ENCODE results near the gene SMIM45.

Gene SMIM45

GRCh38 chr22:41905411-41906202, 46.3 kb upstream of the SMIM45 start:
- TF ChIP-seq EZH2 (IDR thresholded peaks at IDR 0.05; ENCODE audit: borderline replicate concordance, low read depth, low read length, severe bottlenecking) (no peak), CTCF (IDR thresholded peaks at IDR 0.05; ENCODE audit: borderline replicate concordance, extremely low read depth, low read length, poor library complexity, severe bottlenecking) (peak; percentile 1)
- H3K27ac ChIP-seq (ENCODE audit: low read length): no peak overlapping the region
- H3K4me2 ChIP-seq (ENCODE audit: insufficient read depth, low read length): no peak overlapping the region
- H3K4me1 ChIP-seq (ENCODE audit: insufficient read depth, low read length): no peaks in the 10 kb centered on the region
- peaks cover 47% of the 10 kb centered on the region for H4K20me1 ChIP-seq (ENCODE audit: insufficient read depth, low read length)
- no peak overlapping the region for H3K4me3 ChIP-seq (ENCODE audit: low read depth in 1 of 2, low read length in 2 of 2)
- H3K79me2 ChIP-seq (ENCODE audit: insufficient read depth, low read length): no peaks in the 10 kb centered on the region
- no peak overlapping the region for H2AFZ ChIP-seq (ENCODE audit: low read depth, low read length)
- DNase-seq (no peak), ATAC-seq (ENCODE audit: insufficient read depth, low read depth) (no peak)
- peaks cover 68% of the 10 kb centered on the region for H3K36me3 ChIP-seq (ENCODE audit: insufficient read depth, low read length)
- H3K9ac ChIP-seq (ENCODE audit: low read depth, low read length): no peak overlapping the region
- no peaks in the 10 kb centered on the region for H3K9me3 ChIP-seq (ENCODE audit: insufficient read depth, low read length, severe bottlenecking)
- no peaks in the 10 kb centered on the region for H3K27me3 ChIP-seq (ENCODE audit: insufficient read depth, low read length, poor library complexity)

DNA sequence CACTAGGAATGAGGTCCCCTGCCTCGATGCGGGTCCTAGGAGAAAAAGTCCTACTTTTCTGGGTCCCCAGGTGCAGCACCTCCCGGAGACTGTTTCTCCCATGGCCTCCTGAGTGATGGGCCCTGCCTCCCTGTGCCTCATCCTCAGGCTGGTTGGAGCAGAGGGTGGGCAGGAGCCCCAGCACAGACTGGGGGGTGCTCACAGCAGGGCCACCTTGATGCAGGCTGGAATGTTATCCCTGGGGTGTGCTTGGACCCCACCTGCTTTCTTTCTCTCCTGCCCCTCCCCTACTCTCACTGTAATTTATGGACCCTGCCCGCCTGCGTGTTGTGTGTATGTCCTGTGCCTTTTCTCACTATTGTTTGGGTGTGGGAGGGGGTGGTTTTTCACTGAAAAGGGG, 45.1 kb upstream of the SMIM45 start:
- Histone ChIP-seq H4K20me1 (ENCODE audit: insufficient read depth, low read length) (peaks cover 40% of the 10 kb centered on the region), H3K36me3 (ENCODE audit: insufficient read depth, low read length) (peaks cover 56% of the 10 kb centered on the region), H3K27me3 (ENCODE audit: insufficient read depth, low read length, poor library complexity) (no peaks in the 10 kb centered on the region), H3K9me3 (ENCODE audit: insufficient read depth, low read length, severe bottlenecking) (no peaks in the 10 kb centered on the region), H3K4me2 (ENCODE audit: insufficient read depth, low read length) (no peak overlapping the region), H3K4me1 (ENCODE audit: insufficient read depth, low read length) (no peaks in the 10 kb centered on the region), H3K9ac (ENCODE audit: low read depth, low read length) (no peak overlapping the region), H2AFZ (ENCODE audit: low read depth, low read length) (no peak overlapping the region), H3K27ac (ENCODE audit: low read length) (no peak overlapping the region), H3K4me3 (ENCODE audit: low read depth in 1 of 2, low read length in 2 of 2) (no peak overlapping the region), H3K79me2 (ENCODE audit: insufficient read depth, low read length) (no peaks in the 10 kb centered on the region)
- ATAC-seq (ENCODE audit: insufficient read depth, low read depth) (no peak), DNase-seq (no peak)
- TF ChIP-seq CTCF (IDR thresholded peaks at IDR 0.05; ENCODE audit: borderline replicate concordance, extremely low read depth, low read length, poor library complexity, severe bottlenecking) (no peak), EZH2 (IDR thresholded peaks at IDR 0.05; ENCODE audit: borderline replicate concordance, low read depth, low read length, severe bottlenecking) (no peak)

GRCh38 chr22:41907436-41908401, 44.2 kb upstream of the SMIM45 start:
- Histone ChIP-seq H3K27ac (ENCODE audit: low read length) (no peak overlapping the region), H3K9me3 (ENCODE audit: insufficient read depth, low read length, severe bottlenecking) (no peaks in the 10 kb centered on the region), H2AFZ (ENCODE audit: low read depth, low read length) (no peak overlapping the region), H3K4me1 (ENCODE audit: insufficient read depth, low read length) (no peaks in the 10 kb centered on the region), H3K36me3 (ENCODE audit: insufficient read depth, low read length) (peaks cover 48% of the 10 kb centered on the region), H3K9ac (ENCODE audit: low read depth, low read length) (no peak overlapping the region), H3K4me3 (ENCODE audit: low read depth in 1 of 2, low read length in 2 of 2) (no peak overlapping the region), H3K79me2 (ENCODE audit: insufficient read depth, low read length) (no peaks in the 10 kb centered on the region), H3K27me3 (ENCODE audit: insufficient read depth, low read length, poor library complexity) (no peaks in the 10 kb centered on the region), H3K4me2 (ENCODE audit: insufficient read depth, low read length) (no peak overlapping the region), H4K20me1 (ENCODE audit: insufficient read depth, low read length) (peaks cover 43% of the 10 kb centered on the region)
- no peak for DNase-seq
- TF ChIP-seq CTCF (IDR thresholded peaks at IDR 0.05; ENCODE audit: borderline replicate concordance, extremely low read depth, low read length, poor library complexity, severe bottlenecking) (peak; percentile 9), EZH2 (IDR thresholded peaks at IDR 0.05; ENCODE audit: borderline replicate concordance, low read depth, low read length, severe bottlenecking) (no peak)
- peak; percentile 31; the same call in 1 of the 3 replicates for ATAC-seq (ENCODE audit: insufficient read depth, low read depth)

All from DND-41 (cell line).